ENCODE data around the gene CREG1.

DNA sequence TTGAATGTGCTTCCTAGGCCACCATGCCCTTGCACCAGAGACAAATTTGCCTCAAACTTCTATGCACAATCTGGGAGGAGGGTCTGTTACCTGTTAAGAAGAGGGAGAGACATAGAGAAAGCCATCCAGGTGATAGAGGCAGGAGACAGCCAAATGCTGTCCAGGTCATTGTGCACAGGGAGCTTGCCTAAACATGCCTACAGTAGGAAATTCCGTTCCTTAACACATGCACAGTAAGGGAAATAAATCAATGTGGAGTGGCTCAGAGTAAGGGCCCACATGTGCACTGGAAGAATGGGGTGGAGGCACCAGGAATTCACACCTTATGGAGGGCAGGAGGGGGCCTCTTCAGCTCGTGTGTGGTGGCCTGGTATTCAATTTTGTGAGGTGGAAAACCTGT lies 19.5 kb upstream of the CREG1 start:
- no peak for TF ChIP-seq CTCF (conservative IDR thresholded peaks at IDR 0.05; ENCODE audit: low read length)
- TF ChIP-seq EZH2phosphoT487 (IDR thresholded peaks at IDR 0.05; ENCODE audit: borderline replicate concordance, low read depth, low read length) = no peak
